ENCODE measurements around the gene MRPL11.

The MRPL11 gene

GRCh38 chr11:66438504-66439466 is at the start of gene MRPL11:
Gene MRPL11 (minus strand): TSS chr11:66438848. CDS start chr11:66438754, 94 bp downstream.
- DNase-seq (ENCODE audit: low read depth in 3 of 3, low spot score in 1 of 3): peak; percentile 69 to 84 (median 72)

DNA sequence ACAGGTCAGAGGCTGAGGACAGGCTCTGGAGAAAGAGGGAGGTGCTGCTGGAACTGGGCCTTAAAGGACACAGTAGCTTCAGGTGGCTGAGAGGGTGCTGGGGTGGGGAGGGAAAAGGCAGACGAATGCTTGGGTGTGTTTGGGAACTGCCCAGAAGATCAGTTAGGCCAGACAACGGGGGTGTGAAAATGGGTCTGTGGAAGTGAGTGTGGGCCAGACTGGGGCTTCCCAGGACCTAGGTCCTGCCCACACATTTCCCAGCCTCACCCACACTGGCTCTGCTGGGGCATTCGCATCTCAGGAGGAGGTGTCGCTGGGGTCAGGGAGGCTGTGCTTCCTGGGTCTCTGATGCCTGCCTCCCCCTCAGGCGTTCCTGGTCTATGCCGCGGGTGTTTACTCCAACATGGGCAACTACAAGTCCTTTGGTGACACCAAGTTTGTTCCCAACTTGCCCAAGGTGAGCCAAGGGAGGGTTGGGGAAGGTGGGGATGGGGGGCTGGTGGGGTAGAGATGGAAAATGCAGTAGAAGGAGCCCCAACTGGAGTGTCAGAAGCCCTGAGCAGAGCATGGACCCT is 46.2 kb upstream of the MRPL11 start:
- DNase-seq (ENCODE audit: low read depth in 3 of 3, low spot score in 1 of 3): no peak

GRCh38 chr11:66480117-66480938 is 41.7 kb upstream of the MRPL11 start, which contains the start of gene DPP3:
Gene DPP3 (plus strand): TSS chr11:66480434. CDS start chr11:66482201, 1,767 bp downstream.
- peak; percentile 84 to 91 (median 88) for DNase-seq (ENCODE audit: low read depth in 3 of 3, low spot score in 1 of 3)

DNA sequence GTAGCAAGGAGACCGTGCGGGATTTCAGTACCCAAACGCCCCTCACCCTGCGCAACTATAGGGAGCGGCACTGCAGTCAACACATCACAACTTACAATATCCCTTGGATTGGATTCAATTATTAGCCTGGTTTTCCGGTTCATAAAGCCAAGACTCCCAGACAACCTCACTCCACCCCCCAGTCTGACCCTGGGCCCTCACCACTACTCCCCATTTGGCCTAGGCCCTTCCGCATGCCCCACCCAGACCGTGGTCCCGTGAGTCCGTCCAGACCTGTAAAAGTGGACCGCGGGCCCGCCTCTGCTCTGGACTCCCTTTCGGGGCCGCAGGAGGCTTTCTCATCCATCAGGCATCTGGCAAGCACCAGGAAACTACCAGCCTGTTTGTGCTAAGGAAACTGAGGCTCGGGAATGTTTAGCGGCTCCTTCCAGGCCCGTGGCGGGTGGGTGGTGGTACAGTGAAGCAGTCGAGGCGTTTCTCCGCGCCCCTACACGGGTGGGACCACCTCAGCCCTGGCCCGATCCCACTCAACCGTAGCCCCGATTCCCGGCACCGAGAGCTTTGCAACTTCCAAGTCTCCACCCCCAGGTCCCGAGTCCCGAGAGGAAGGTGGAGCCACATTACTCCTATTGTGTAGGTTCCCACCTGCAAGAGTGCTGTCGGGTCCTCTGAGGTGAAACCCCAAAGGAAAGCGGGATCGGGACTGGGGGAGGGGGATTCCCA is 40.9 kb upstream of the MRPL11 start:
- DNase-seq (ENCODE audit: low read depth in 3 of 3, low spot score in 1 of 3): no peak

DNA sequence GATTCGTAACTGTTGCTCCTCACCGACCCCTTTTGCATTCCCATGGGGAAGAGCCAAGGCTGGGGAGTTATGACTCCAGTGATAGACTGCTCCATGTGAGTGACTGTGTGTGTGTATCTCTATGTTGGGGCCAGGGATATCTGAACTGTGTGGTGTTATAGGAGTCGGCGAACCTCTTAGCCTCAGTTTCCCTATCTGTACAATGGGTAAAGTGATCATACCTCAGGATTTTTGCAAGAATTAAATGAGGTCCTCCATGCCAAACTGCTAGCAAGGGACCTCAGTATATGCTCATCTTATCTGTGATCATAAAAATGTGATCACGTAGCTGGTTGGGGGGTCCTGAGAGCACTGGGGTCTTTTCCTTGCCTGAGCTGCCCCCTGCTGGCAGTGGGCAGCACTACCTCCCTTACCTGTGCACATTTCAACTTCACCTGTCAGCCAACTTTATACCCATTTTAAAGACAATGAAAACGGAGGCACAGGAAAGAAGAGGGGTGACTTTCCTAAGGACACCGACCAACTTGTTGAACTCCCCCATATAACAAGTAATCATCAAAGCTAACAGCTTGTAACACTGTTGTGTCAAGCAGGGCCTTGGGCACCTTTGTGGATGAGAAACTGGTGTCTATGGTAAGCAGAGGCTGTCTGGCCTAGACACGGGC is 40.2 kb upstream of the MRPL11 start:
- no peak for DNase-seq (ENCODE audit: low read depth in 3 of 3, low spot score in 1 of 3)

DNA sequence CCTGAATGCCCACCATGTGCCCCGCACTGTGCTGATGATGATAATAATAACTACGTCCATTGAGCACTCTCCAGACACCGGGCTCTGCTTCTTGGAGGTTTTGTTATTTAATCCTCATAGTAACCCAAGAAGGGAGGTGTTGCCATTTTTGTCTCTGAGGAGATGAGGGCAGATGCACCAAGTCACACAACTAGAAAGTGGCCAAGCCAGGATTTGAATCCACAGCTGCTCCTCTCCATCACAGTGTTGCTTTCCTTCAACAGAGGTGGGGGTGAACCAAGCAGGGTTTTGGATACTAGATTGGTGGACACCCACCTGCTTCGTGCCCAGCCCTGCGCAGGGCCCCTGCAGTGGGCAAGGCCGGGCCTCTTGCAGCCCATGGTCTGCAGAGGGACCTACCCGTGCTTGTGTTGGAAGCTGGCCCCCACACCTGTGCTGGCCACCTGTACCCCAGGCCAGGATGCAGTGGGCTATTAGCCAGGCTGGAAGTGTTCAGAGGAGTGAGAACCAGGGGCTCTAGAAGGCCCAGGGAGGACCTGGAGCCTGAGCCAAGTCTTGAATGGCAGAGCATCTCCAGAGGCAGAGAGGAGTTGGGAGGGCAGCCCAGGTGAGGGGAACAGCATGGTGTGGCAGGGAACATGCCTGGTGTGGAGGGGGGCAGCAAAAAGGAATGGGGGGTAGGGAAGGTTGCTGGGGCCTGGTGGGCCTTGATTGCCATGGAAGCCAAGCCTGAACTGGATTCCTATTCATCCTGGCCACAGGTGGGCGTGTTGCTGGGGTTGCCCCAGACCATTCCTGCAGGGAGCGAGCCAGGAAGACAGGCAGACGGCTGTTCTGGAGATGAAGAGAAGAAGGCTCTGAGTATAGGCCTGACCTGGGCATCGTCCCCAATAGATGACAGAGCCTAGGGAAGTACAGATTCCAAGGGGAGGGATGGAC is 38.9 kb upstream of the MRPL11 start:
- no peak for DNase-seq (ENCODE audit: low read depth in 3 of 3, low spot score in 1 of 3)

DNA sequence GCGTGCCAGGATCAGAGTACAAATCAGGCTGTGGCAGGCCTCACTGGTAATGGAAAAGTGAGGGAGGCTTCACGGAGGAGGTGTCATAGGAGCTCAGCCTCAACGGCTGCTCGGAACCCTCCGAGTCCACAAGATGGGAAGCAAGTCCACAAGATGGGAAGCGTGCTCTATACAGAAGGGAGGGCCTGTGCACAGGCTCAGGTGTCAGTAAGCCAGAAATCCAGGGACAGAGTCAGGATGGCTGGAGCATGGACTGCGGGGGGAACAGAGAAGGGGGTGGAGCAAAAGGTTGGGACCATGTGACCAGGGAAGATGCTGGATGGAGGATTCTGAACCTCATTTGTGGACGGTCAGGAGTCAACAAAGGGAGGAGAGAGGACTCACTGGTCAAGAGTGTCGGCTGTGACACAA is 38.2 kb upstream of the MRPL11 start:
- DNase-seq (ENCODE audit: low read depth in 3 of 3, low spot score in 1 of 3): no peak

DNA sequence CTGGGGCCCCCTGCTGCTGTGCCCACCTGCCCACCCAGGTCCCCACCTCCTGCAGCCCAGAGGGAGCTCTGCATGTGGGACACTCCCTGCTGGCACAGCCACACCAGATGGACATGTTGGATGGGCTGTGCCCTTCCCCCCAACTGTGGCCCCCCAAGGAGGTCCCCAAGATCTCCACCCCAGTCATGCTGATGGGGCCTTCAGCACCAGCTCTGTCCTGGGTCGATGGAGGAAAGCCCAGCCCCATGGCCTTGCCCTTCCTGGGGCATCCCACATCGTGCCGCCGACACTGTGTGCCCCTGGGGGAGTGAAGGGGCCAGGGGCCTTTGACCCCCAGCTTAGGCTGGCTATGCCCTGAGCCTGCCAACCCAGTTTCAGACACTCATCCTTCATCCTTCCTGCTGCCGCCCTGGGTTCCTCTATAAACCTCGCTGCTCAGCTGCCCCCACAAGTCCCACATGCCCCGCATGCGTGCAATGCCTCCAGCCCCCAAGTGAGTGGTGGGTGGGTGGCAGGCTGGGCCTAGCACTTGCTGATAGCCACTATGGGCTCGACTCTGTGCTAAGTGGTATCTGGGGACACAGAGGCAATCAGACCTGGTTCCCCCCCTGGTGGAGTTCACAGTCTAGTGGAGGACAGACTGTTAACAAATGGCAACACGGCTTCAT is 37.7 kb upstream of the MRPL11 start:
- no peak for DNase-seq (ENCODE audit: low read depth in 3 of 3, low spot score in 1 of 3)

- no peak for DNase-seq (ENCODE audit: low read depth in 3 of 3, low spot score in 1 of 3)
Measured at GRCh38 chr11:66475349-66476172, 36.9 kb upstream of the MRPL11 start.

- no peak for DNase-seq (ENCODE audit: low read depth in 3 of 3, low spot score in 1 of 3)
Measured at GRCh38 chr11:66473608-66474515, 35.2 kb upstream of the MRPL11 start.

DNA sequence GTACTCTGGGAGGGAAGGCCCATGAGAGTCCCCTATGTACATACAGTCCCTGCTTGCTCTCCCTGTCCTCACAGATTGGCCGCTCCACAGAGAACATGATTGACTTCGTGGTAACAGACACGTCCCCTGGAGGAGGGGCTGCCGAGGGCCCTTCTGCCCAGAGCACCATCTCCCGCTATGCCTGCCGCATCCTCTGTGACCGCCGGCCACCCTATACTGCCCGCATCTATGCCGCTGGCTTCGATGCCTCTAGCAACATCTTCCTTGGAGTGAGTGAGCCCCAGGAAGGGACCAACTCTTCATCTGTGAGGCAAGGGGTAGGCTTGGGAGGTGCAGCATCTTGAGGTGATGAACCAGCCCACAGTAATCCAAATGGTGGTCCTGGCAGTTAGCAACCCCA is 34.5 kb upstream of the MRPL11 start:
- no peak for DNase-seq (ENCODE audit: low read depth in 3 of 3, low spot score in 1 of 3)

DNA sequence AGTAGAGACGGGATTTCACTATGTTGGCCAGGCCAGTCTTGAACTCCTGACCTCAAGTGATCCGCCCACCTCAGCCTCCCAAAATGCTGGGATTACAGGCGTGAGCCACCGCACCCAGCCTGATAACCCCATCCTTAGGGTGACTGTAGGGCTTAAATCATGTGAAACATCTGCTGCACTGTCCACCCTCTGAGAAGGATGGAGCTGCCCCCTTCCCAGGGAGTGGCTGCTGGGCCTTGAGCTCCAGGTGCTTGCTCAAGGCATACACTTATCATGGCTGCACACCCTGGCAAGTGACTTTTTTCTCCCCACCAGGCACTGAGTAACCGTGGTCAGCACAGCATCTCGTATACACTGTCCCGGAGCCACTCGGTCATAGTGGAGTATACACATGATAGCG is 33.4 kb upstream of the MRPL11 start:
- DNase-seq (ENCODE audit: low read depth in 3 of 3, low spot score in 1 of 3): no peak

- no peak for DNase-seq (ENCODE audit: low read depth in 3 of 3, low spot score in 1 of 3)
Measured at GRCh38 chr11:66471142-66471541, 32.5 kb upstream of the MRPL11 start.

- no peak for DNase-seq (ENCODE audit: low read depth in 3 of 3, low spot score in 1 of 3)
Measured at GRCh38 chr11:66470015-66470414, 31.4 kb upstream of the MRPL11 start.

DNA sequence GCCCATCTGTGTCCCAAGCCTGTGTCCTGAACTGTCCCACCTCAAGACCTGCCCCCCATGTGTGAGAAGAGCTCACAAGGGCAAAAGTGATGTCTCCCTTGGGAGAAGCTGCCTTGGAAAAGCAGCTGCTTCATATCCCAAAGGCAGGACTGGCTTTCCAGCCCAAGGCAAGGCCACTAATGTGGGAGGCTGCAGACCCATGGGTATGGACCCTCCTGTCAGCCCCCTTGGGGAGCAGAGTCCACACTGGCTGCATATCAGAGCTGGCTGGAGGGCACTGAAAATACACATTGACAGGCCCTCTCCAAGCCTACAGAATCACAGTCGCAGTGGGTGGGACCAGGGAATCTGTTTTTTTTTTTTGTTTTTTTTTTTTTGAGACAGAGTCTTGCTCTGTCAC is 30.8 kb upstream of the MRPL11 start:
- no peak for DNase-seq (ENCODE audit: low read depth in 3 of 3, low spot score in 1 of 3)

DNA sequence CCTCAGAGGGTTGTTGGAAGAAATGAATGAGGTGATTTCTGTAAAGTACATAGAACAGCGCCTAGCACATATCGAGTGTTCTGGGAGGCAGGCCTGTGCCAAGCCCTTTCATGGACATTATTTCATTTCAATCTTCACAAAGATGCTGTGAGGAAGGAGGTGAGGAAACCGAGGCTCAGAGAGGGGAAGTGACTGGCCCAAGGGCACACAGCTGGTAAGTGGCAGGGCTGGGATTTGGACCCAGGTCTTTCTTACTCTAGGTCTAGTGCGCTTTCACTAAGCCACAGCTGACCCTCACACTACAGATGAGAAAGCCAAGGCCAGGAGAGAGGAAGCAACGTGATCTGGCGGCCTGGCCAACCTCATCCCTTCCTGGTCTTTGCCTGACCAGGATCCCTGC is 30.0 kb upstream of the MRPL11 start:
- no peak for DNase-seq (ENCODE audit: low read depth in 3 of 3, low spot score in 1 of 3)

GRCh38 chr11:66467756-66468155 is 29.1 kb upstream of the MRPL11 start:
- DNase-seq (ENCODE audit: low read depth in 3 of 3, low spot score in 1 of 3): no peak
